Stimulated activated naive B cell treated with anti-CD40 and anti-IgM and Interleukin-4, amounts not matched to agents 10 μg/mL and 1 μg/mL and 100 μg/mL, for 72 hours (primary cell): ENCODE measurements around the gene RRAD.

Source experiments
- ATAC-seq, 2 donors: fragments of 150-1000 bp; cut with Tn5 transposase; replicated peaks; 2 replicates each; pipeline ENCODE4 v1.10.0; 2021; ENCODE audit warnings: moderate library complexity in 1 of 2
- DNase-seq: peaks from one replicate; pipeline ENCODE4 v3.0.0; 2021
- H3K27ac Mint-ChIP-seq: one replicate; pipeline ENCODE4 v1.8.0; 2022; ENCODE audit warnings: mild to moderate bottlenecking, mixed read lengths
- H3K27me3 Mint-ChIP-seq, 2 donors: one replicate each; pipeline ENCODE4 v1.8.0; 2022; ENCODE audit warnings: mixed read lengths in 2 of 2
- H3K36me3 Mint-ChIP-seq, 2 donors: one replicate each; pipeline ENCODE4 v1.8.0; 2022; ENCODE audit warnings: mixed read lengths in 2 of 2, mild to moderate bottlenecking in 1 of 2
- H3K4me1 Mint-ChIP-seq, 2 donors: one replicate each; pipeline ENCODE4 v1.8.0; 2022; ENCODE audit warnings: mixed read lengths in 2 of 2, mild to moderate bottlenecking in 1 of 2
- H3K4me3 Mint-ChIP-seq, 2 donors: one replicate each; pipeline ENCODE4 v1.8.0; 2022; ENCODE audit warnings: mild to moderate bottlenecking in 2 of 2, mixed read lengths in 2 of 2, moderate library complexity in 1 of 2
- H3K9me3 Mint-ChIP-seq, 2 donors: one replicate each; pipeline ENCODE4 v1.8.0; 2022; ENCODE audit warnings: mixed read lengths in 2 of 2, mild to moderate bottlenecking in 1 of 2

RRAD gene

GRCh38 chr16:66921729-66922450, 3.4 kb downstream of the RRAD start:
- H3K36me3 Mint-ChIP-seq, result no peaks in the 10 kb centered on the region
- H3K4me1 Mint-ChIP-seq, result peaks cover 23 to 33% of the 10 kb centered on the region in 2 donors
- no peak overlapping the region for H3K27ac Mint-ChIP-seq
- no peaks in the 10 kb centered on the region for H3K9me3 Mint-ChIP-seq
- H3K27me3 Mint-ChIP-seq, result peaks cover 40 to 59% of the 10 kb centered on the region in 2 donors
- H3K4me3 Mint-ChIP-seq, result no peak overlapping the region
- no peak for ATAC-seq
- DNase-seq, result no peak

GRCh38 chr16:66920924-66921680, 4.2 kb downstream of the RRAD start:
- ATAC-seq (no peak), DNase-seq (no peak)
- no peak overlapping the region for H3K4me3 Mint-ChIP-seq
- H3K27ac Mint-ChIP-seq, result no peak overlapping the region
- no peaks in the 10 kb centered on the region for H3K36me3 Mint-ChIP-seq
- H3K9me3 Mint-ChIP-seq, result no peaks in the 10 kb centered on the region
- peaks cover 20 to 28% of the 10 kb centered on the region in 2 donors for H3K4me1 Mint-ChIP-seq
- peaks cover 40 to 59% of the 10 kb centered on the region in 2 donors for H3K27me3 Mint-ChIP-seq

- Mint-ChIP-seq H3K27me3 (peaks cover 32 to 56% of the 10 kb centered on the region in 2 donors), H3K27ac (no peak overlapping the region), H3K9me3 (no peaks in the 10 kb centered on the region), H3K4me1 (peaks cover 14 to 20% of the 10 kb centered on the region in 2 donors), H3K4me3 (no peak overlapping the region), H3K36me3 (no peaks in the 10 kb centered on the region)
- no peak for DNase-seq
- no peak for ATAC-seq
Observed at GRCh38 chr16:66920299-66920590, 5.1 kb downstream of the RRAD start.

- H3K4me1 Mint-ChIP-seq, result peaks cover 13 to 17% of the 10 kb centered on the region in 2 donors
- ATAC-seq (no peak), DNase-seq (no peak)
- no peak overlapping the region for H3K27ac Mint-ChIP-seq
- no peaks in the 10 kb centered on the region for H3K9me3 Mint-ChIP-seq
- H3K36me3 Mint-ChIP-seq, result no peaks in the 10 kb centered on the region
- H3K27me3 Mint-ChIP-seq, result peaks cover 31 to 58% of the 10 kb centered on the region in 2 donors
- H3K4me3 Mint-ChIP-seq, result no peak overlapping the region
Observed at GRCh38 chr16:66919569-66920298, 5.6 kb downstream of the RRAD start.

- Mint-ChIP-seq H3K27ac (no peak within 1 kb of the TSS), H3K27me3 (peaks cover 33 to 51% of the 10 kb centered on the region in 2 donors)
- no peak for ATAC-seq
Observed at GRCh38 chr16:66918803-66919568, 6.3 kb downstream of the RRAD start, which contains the start of gene CDH16. CDH16 (minus strand) TSS chr16:66918885; CDS start chr16:66918065, 820 bp downstream.

GRCh38 chr16:66918355-66918754, 7.0 kb downstream of the RRAD start:
- no peaks in the 10 kb centered on the region for H3K36me3 Mint-ChIP-seq
- H3K27me3 Mint-ChIP-seq, result peaks cover 26 to 45% of the 10 kb centered on the region in 2 donors
- no peak overlapping the region for H3K27ac Mint-ChIP-seq

More at GRCh38 chr16:66918803-66919568, 6.3 kb downstream of the RRAD start, which contains the start of gene CDH16:
- DNase-seq, result no peak
- Mint-ChIP-seq H3K4me1 (peaks cover 11 to 12% of the 10 kb centered on the region in 2 donors), H3K4me3 (peak within 1 kb of the TSS in 1 of 2 donors; percentile 14), H3K9me3 (no peaks in the 10 kb centered on the region), H3K36me3 (no peaks in the 10 kb centered on the region)

GRCh38 chr16:66917741-66918140, 7.6 kb downstream of the RRAD start:
- no peak for DNase-seq
- H3K4me1 Mint-ChIP-seq, result no peaks in the 10 kb centered on the region

More at GRCh38 chr16:66918355-66918754, 7.0 kb downstream of the RRAD start:
- no peaks in the 10 kb centered on the region for H3K9me3 Mint-ChIP-seq
- DNase-seq (no peak), ATAC-seq (no peak)
- peak overlapping the region in 1 of 2 donors; percentile 14 for H3K4me3 Mint-ChIP-seq
- H3K4me1 Mint-ChIP-seq, result peaks cover 4 to 5% of the 10 kb centered on the region in 2 donors

GRCh38 chr16:66916518-66916917, 8.8 kb downstream of the RRAD start:
- ATAC-seq, result no peak
- no peak overlapping the region for H3K4me3 Mint-ChIP-seq
- DNase-seq, result no peak
- H3K27me3 Mint-ChIP-seq, result peaks cover 22 to 46% of the 10 kb centered on the region in 2 donors
- no peaks in the 10 kb centered on the region for H3K9me3 Mint-ChIP-seq
- H3K27ac Mint-ChIP-seq, result no peak overlapping the region
- H3K4me1 Mint-ChIP-seq, result no peaks in the 10 kb centered on the region
- no peaks in the 10 kb centered on the region for H3K36me3 Mint-ChIP-seq

More at GRCh38 chr16:66917741-66918140, 7.6 kb downstream of the RRAD start:
- no peaks in the 10 kb centered on the region for H3K36me3 Mint-ChIP-seq
- no peak overlapping the region for H3K4me3 Mint-ChIP-seq
- H3K9me3 Mint-ChIP-seq, result no peaks in the 10 kb centered on the region
- H3K27me3 Mint-ChIP-seq, result peaks cover 21 to 39% of the 10 kb centered on the region in 2 donors
- H3K27ac Mint-ChIP-seq, result no peak overlapping the region
- ATAC-seq, result no peak

- no peaks in the 10 kb centered on the region for H3K4me1 Mint-ChIP-seq
- no peaks in the 10 kb centered on the region for H3K36me3 Mint-ChIP-seq
- H3K27ac Mint-ChIP-seq, result no peak overlapping the region
- H3K27me3 Mint-ChIP-seq, result peaks cover 20 to 40% of the 10 kb centered on the region in 2 donors
- H3K4me3 Mint-ChIP-seq, result no peak overlapping the region
- no peak for DNase-seq
- H3K9me3 Mint-ChIP-seq, result no peaks in the 10 kb centered on the region
- no peak for ATAC-seq
Observed at GRCh38 chr16:66915041-66915440, 10.3 kb downstream of the RRAD start.

GRCh38 chr16:66914541-66914940, 10.8 kb downstream of the RRAD start:
- Mint-ChIP-seq H3K9me3 (no peaks in the 10 kb centered on the region), H3K27me3 (peaks cover 25 to 38% of the 10 kb centered on the region in 2 donors), H3K27ac (no peak overlapping the region), H3K4me3 (no peak overlapping the region), H3K36me3 (no peaks in the 10 kb centered on the region), H3K4me1 (no peaks in the 10 kb centered on the region)
- DNase-seq (no peak), ATAC-seq (no peak)

- peaks cover 20 to 31% of the 10 kb centered on the region in 2 donors for H3K27me3 Mint-ChIP-seq
- H3K4me3 Mint-ChIP-seq, result no peak overlapping the region
- DNase-seq, result no peak
- H3K36me3 Mint-ChIP-seq, result no peaks in the 10 kb centered on the region
- ATAC-seq, result no peak
- H3K9me3 Mint-ChIP-seq, result no peaks in the 10 kb centered on the region
- H3K4me1 Mint-ChIP-seq, result no peaks in the 10 kb centered on the region
- no peak overlapping the region for H3K27ac Mint-ChIP-seq
Observed at GRCh38 chr16:66913711-66914110, 11.6 kb downstream of the RRAD start.

- ATAC-seq (no peak), DNase-seq (no peak)
- no peak overlapping the region for H3K4me3 Mint-ChIP-seq
- H3K36me3 Mint-ChIP-seq, result no peaks in the 10 kb centered on the region
- H3K9me3 Mint-ChIP-seq, result no peaks in the 10 kb centered on the region
- no peaks in the 10 kb centered on the region for H3K4me1 Mint-ChIP-seq
- H3K27me3 Mint-ChIP-seq, result peaks cover 17 to 31% of the 10 kb centered on the region in 2 donors
- no peak overlapping the region for H3K27ac Mint-ChIP-seq
Observed at GRCh38 chr16:66913081-66913480, 12.3 kb downstream of the RRAD start.

- H3K36me3 Mint-ChIP-seq, result no peaks in the 10 kb centered on the region
Observed at GRCh38 chr16:66911801-66912200, 13.5 kb downstream of the RRAD start.

GRCh38 chr16:66911112-66911511, 14.2 kb downstream of the RRAD start:
- peak in 1 of 2 donors; percentile 5 for ATAC-seq
- Mint-ChIP-seq H3K4me1 (peaks cover 0 to 2% of the 10 kb centered on the region in 2 donors), H3K27ac (no peak overlapping the region), H3K36me3 (no peaks in the 10 kb centered on the region), H3K9me3 (no peaks in the 10 kb centered on the region), H3K27me3 (peaks cover 16 to 32% of the 10 kb centered on the region in 2 donors), H3K4me3 (no peak overlapping the region)
- no peak for DNase-seq

More at GRCh38 chr16:66911801-66912200, 13.5 kb downstream of the RRAD start:
- Mint-ChIP-seq H3K27me3 (peaks cover 16 to 39% of the 10 kb centered on the region in 2 donors), H3K27ac (no peak overlapping the region), H3K4me3 (no peak overlapping the region), H3K4me1 (no peaks in the 10 kb centered on the region), H3K9me3 (no peaks in the 10 kb centered on the region)
- DNase-seq (no peak), ATAC-seq (no peak)
